Measurements from ENCODE around the gene CFAP57. TPM values are rescaled to one million over a fixed set of nuclear protein-coding genes. Genes with fewer than 3 reads are reported as not detected.

The CFAP57 gene
- total and polyA plus RNA-seq, 2 of the 8 experiments (the other 6 are each of a cell fraction or from before 2014, with no cell fraction given) = 0.20 to 0.80 TPM

DNA sequence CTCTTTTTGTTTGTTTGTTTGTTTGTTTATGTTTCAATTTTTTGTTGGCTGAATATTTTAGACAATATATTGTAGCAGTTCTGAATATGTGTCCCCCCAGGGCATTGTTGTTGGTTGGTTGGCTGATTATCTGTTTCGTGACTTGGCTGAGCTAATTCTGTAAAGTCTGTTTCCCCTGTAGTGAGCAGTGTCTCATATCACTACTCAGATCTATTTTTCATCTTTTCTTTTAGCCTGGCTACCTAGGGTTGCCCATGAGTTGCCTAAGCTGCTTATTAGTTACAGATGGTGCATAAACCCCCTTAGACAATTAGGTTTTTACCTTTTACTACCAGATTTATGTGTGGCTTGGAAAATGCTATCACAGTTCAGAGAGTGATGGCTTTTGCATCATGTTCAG, 32.3 kb downstream of the CFAP57 start:
- no peak overlapping the region for H3K23ac ChIP-seq (ENCODE audit: insufficient read length)
- H3K14ac ChIP-seq (ENCODE audit: insufficient read length) = no peak overlapping the region
- no peak overlapping the region for H4K5ac ChIP-seq (ENCODE audit: insufficient read length, low read depth, low read length)
- no peak for DNase-seq (ENCODE audit: low read depth in 1 of 2, low spot score in 2 of 2)
- H2AFZ ChIP-seq (ENCODE audit: low read length) = no peak overlapping the region
- H4K91ac ChIP-seq (replicated peaks; ENCODE audit: insufficient read length, low read length) = no peak overlapping the region
- no peak overlapping the region for H3K4me2 ChIP-seq (ENCODE audit: insufficient read depth in 1 of 2, low read depth in 2 of 2, low read length in 2 of 2)
- no peaks in the 10 kb centered on the region for H3K9me3 ChIP-seq (ENCODE audit: insufficient read depth in 2 of 2, low read depth in 1 of 2, low read length in 1 of 2)
- POLR2A ChIA-PET (ENCODE audit: partially characterized antibody) = no interaction called here
- H3K27ac ChIP-seq (ENCODE audit: low read depth, low read length) = no peak overlapping the region
- no peak overlapping the region for H3K18ac ChIP-seq (ENCODE audit: extremely low read depth, low read length)
- H3K4ac ChIP-seq (replicated peaks; ENCODE audit: insufficient read length, low read depth, low read length) = no peak overlapping the region
- no peaks in the 10 kb centered on the region for H3K79me2 ChIP-seq (ENCODE audit: control insufficient read depth in 1 of 2, insufficient read depth in 2 of 2, low read length in 2 of 2)
- TF ChIP-seq TBP (IDR thresholded peaks at IDR 0.05; ENCODE audit: low read depth, low read length) = no peak
- H2BK5ac ChIP-seq (ENCODE audit: low read depth, low read length) = no peak overlapping the region
- no peak overlapping the region for H2AK5ac ChIP-seq (ENCODE audit: low read depth, low read length)
- H3K56ac ChIP-seq (replicated peaks; ENCODE audit: insufficient read length, low read depth, low read length) = no peak overlapping the region
- H3K23me2 ChIP-seq (ENCODE audit: low read depth, low read length) = no peaks in the 10 kb centered on the region; the same call in 1 of the 2 replicates
- H2BK12ac ChIP-seq (ENCODE audit: low read depth, low read length) = no peak overlapping the region
- peaks cover 4 to 13% (median 11%) of the 10 kb centered on the region in 4 experiments for H3K4me1 ChIP-seq (replicated peaks in 1 of 4; ENCODE audit: control insufficient read depth in 3 of 4, insufficient read depth in 4 of 4, low read length in 3 of 4)
- H3K79me1 ChIP-seq (ENCODE audit: low read depth, low read length) = no peaks in the 10 kb centered on the region
- CTCF ChIA-PET (ENCODE audit: partially characterized antibody) = interaction anchor here (0.7 to 1.2 kb wide), 3 partner anchors 17 to 210 kb away, joined by 3 to 5 read pairs (median 3); no protein-coding TSS in a partner anchor
- H4K20me1 ChIP-seq (replicated peaks in 1 of 2; ENCODE audit: control insufficient read depth in 1 of 2, insufficient read depth in 2 of 2, low read length in 2 of 2) = no peaks in the 10 kb centered on the region
- no peaks in the 10 kb centered on the region for H3K27me3 ChIP-seq (replicated peaks in 1 of 4; ENCODE audit: control insufficient read depth in 3 of 4, extremely low read depth in 1 of 4, insufficient read depth in 3 of 4, low read length in 3 of 4)
- no peak for FAIRE-seq
- H2BK15ac ChIP-seq (ENCODE audit: low read length) = no peak overlapping the region
- H3K9ac ChIP-seq (replicated peaks in 1 of 4; ENCODE audit: extremely low read depth in 1 of 4, low read depth in 3 of 4, low read length in 3 of 4) = no peak overlapping the region
- no peaks in the 10 kb centered on the region for H3K36me3 ChIP-seq (ENCODE audit: control insufficient read depth in 2 of 4, insufficient read depth in 4 of 4, low read length in 3 of 4)
- no peak overlapping the region for H2BK20ac ChIP-seq (ENCODE audit: low read length)
- 85% methylated on average over 1 of the region's 1 CpG; no CpG with 5 or more reads in 1 of the 2 experiments for WGBS, 2 experiments (ENCODE audit: extremely low coverage in 1 of 2, insufficient coverage in 1 of 2, insufficient read length in 1 of 2, insufficient replicate concordance in 2 of 2, low coverage in 1 of 2, low lambda C conversion rate in 2 of 2, missing lambda C conversion rate in 1 of 2)
- H3K4me3 ChIP-seq (ENCODE audit: extremely low read depth in 1 of 4, insufficient read depth in 2 of 4, low read depth in 3 of 4, low read length in 4 of 4) = no peak overlapping the region
- H2BK120ac ChIP-seq (replicated peaks; ENCODE audit: low read depth, low read length) = no peak overlapping the region
- no peak overlapping the region for H4K8ac ChIP-seq (ENCODE audit: extremely low read depth, insufficient read depth, low read length)

Measured in H1 (cell line).